IPS-18c (cell line): ENCODE data around the gene CAMK1D.

Experiments
- H3K4me3 ChIP-seq: 2 replicates; pipeline ENCODE4 v1.7.0; 2013; ENCODE audit warnings: low read depth, mild to moderate bottlenecking, low read length, moderate library complexity; ENCODE audit not compliant: insufficient read depth
- H3K9me3 ChIP-seq: one replicate; pipeline ENCODE4 v1.6.1; 2013; ENCODE audit warnings: mild to moderate bottlenecking, low read length, moderate library complexity; ENCODE audit not compliant: control insufficient read depth, insufficient read depth

CAMK1D gene

DNA sequence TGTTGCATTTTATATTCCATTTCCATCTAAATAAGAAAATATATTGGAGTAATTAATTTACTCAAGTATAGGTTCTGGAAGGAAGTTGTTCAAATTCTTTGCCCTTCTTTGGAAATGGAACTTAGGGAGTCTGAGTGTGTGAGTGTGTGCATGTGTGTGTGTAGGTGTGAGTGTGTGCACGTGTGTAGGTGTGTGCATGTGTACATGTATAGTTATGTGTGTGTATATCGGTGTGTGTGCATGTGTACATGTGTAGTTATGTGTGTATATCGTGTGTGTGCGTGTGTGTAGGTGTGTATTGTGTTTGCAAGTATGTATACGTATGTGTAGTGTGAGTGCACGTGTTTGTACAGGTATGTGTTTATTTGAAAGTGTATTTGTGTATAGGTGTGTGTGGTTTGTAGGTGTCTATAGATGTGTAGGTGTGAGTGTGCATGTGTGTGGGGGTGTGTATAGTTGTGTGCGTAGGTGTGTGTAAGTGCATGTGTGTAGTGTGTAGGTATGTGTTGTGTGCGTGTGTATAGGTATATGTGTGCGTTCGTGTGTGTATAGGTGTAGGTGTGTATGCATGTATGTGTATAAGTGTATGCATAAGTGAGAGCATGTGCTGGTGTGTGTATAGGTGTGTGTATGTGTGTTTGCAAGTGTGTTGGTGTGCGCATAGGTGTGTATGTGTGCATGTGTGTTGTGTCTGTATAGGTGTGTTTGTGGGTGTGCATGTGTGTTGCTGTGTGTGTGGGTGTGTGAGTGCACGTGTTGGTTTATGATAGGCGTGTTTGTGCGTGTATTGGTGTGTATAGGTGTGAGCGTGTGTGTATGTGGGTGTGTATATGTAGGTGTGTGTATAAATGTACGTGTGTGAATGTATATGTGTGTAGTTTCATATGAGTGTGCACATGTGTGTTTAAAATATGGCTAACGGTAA lies 266.2 kb downstream of the CAMK1D start:
- Histone ChIP-seq H3K4me3 (no peak overlapping the region), H3K9me3 (no peaks in the 10 kb centered on the region)

- Histone ChIP-seq H3K4me3 (no peak overlapping the region), H3K9me3 (no peaks in the 10 kb centered on the region)
Observed at GRCh38 chr10:12617191-12618175, 268.1 kb downstream of the CAMK1D start.

DNA sequence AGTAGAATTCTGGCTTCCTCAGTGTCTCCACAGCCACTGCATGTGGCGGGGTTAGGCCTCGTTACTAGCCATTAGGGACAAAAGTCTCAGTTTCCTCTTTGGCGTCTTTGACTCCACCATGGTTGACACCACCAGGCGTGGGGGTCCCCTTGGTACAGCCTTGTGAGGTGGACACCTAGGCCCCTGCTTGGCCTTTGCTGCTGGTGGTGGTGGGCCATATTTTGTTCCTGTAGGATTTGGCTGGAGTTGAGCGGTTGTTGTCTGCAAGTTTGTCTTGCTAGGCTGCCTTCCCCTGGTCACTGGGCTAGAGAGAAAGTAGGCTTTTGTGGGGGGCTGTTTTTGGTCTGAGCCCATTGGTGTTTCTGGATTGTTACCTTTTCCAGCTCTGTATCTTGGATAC lies 272.7 kb downstream of the CAMK1D start:
- Histone ChIP-seq H3K9me3 (no peaks in the 10 kb centered on the region), H3K4me3 (no peak overlapping the region)

- Histone ChIP-seq H3K4me3 (no peak overlapping the region), H3K9me3 (no peaks in the 10 kb centered on the region)
Observed at GRCh38 chr10:12622691-12623090, 273.3 kb downstream of the CAMK1D start.

DNA sequence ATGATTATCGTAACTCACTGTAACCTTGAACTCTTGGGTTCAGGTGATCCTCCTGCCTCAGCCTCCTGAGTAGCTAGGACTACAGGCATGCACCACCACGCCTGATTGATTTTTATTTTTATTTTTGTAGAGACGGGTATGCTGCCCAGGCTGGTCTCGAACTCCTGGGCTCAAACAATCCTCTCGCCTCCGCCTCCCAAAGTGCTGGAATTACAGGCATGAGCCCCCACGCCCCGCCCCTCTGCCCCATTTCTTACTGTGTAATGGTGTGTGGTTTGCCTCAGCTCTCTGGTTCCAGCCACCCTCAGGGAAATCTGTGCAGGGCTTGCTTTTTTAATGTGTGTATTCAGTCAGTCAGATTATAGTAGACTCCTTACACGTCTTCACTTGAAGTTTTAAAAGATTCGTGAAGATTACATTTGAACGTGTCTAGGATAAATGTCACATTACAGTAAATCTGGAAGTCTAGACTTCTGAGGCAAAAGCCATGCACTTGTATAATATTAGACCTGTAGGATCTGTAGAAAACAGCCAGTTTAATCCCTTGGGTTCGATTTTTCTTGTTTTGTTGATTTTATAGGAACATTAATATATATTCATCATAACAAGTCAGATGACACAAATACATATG lies 276.2 kb downstream of the CAMK1D start:
- Histone ChIP-seq H3K9me3 (no peaks in the 10 kb centered on the region), H3K4me3 (no peak overlapping the region)

DNA sequence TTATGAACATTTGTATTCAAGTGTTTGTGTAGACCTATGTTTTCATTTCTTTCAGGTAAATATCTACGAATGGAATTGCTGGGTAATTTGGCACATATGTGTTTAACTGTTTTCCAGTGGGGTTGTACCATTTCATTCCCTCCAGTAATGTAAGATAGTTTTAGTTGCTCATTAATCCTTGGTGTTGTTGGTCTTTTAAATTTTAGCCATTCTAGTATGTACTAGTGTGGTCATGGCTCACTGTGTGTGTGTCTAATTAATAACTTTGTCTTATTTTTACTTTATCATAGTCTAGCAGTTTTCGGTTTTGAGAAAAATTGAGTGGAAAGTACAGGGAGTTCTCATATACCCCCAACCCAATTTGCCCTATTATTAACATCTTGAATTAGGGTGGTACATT lies 278.8 kb downstream of the CAMK1D start:
- Histone ChIP-seq H3K4me3 (no peak overlapping the region), H3K9me3 (peaks cover 4% of the 10 kb centered on the region)

DNA sequence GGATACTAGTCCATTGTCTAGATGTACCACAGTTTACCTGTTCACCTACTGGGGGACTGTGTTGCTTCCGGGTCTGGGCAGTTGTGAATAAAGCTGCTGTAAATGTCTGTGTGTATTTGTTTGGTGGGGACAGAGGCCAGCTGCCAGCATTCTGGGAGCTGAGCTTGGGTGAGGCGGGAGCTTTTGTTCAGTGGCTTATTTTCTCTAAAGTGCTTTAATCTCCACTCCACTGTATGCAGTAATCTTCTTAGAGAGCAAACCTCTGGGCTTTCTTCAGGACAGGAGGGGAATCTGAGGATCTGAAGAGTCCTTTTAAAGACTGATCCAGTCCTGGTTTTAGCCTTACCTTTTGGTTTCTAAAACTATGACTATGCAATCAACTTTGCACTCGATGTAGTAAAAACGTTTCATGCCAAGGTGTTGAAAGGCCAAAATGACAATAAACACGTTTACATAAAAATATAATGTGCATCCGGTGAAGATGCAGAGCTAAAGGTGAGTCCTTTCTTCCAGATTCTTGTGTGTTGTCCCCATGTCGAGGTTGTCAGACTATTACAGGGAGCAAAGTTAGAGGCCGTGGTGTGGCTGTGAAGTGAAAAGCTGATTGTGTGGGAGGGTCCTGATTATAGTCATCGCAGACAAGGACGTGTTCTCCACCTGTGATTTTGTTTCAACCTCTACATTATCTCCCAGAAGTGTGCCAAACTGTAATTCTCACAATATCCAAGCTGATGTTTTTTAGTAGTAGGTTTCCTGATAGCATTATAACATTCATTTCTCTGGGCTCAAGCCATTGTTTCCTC lies 279.8 kb downstream of the CAMK1D start:
- no peak overlapping the region for H3K4me3 ChIP-seq
- H3K9me3 ChIP-seq, result peaks cover 4% of the 10 kb centered on the region

- H3K9me3 ChIP-seq, result peaks cover 4% of the 10 kb centered on the region
- no peak overlapping the region for H3K4me3 ChIP-seq
Observed at GRCh38 chr10:12629767-12630165, 280.4 kb downstream of the CAMK1D start.

DNA sequence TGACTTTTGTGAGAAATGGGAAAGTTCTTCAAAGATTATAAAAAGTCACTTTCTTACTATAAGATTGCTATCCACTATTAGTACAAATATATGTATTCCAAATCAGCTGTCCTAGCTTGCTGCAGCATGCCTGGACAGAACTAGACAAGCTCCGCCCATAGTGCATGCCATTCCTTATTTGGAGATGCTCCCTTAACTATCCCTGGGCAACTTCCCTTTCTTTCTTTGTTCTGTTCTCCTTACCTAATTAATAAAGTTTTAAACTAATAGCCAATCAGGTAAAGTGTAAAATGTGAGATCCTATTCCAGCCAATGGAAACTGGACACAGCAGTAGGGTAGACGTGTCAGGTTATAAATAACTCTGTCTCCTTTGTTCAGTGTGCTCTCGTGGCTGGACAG lies 281.9 kb downstream of the CAMK1D start:
- H3K9me3 ChIP-seq, result peaks cover 4% of the 10 kb centered on the region
- H3K4me3 ChIP-seq, result no peak overlapping the region

DNA sequence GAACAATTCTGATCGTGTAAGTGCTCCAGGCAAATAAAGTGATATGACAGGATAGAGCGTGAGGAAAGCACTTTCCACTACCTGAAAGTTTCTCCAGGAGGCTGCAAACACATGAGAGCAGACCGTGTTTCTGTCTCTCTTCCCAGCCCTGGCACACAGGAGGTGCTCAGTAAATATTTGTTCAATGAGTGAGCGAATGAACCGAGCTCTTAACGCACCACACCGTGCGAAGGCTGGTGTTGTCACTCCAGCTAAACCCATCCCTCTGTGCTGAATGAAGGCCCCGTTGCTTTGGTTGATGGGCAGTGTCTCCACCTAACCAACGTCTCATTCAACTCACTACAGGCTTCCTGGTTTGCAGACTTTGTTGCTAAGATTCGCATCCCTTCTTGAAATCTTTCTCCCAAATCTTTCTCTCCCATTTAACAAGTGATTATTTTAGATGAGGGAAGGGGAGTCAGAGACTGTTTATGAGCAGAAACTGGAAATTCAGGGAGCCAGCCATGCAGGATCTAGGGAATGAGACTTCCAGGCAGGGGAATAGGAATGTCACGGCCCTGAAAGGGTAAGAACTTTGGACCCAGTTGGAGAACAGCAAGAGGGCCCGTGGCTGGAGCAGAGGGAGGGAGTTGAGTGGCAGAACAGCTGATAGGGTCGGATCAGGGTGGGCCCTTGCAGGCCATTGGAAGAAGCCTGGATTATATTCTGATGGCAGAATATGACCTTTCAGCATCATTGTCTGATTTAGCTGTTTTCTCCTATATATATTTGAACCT lies 282.6 kb downstream of the CAMK1D start:
- H3K9me3 ChIP-seq, result peaks cover 4% of the 10 kb centered on the region
- no peak overlapping the region for H3K4me3 ChIP-seq

DNA sequence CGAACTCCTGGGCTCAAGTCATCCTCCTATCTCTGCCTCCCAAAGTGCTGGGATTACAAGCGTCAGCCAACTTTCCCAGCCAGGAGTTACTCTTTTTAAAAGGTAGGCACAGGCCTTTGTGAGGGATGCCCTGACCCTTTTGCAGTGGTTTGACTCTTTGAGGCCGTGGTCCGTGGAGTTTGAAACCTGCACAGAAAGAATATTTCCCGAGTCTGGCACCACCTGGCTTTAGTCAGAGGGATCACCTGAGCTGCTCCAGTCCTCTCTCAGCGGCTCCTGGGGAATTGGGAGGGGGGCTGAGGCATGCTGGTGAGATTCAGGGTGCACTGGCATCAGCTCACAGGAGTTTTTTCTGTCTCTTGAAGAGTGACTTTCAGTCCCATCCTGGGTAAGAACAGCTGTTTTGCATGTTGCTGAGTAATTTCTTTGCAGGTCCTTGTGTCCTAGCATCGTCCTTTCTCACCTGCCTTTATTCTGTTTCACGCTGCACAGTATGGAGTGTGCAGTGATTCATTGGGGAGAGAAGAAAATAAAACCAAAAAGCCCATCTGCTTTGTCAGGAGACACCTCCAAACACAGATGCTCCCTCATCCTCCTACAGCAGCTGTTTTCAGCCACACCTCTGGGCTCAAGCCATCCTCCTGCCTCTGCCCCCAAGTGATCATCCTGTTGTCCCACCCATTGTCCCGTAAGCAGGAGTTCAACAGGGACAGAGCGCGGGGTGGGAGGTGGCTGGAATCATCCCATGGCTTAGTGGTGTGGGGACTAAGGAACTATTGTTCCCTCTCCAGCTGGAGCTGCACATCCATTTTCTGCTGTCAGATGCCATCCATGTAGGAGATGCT lies 284.7 kb downstream of the CAMK1D start:
- no peak overlapping the region for H3K4me3 ChIP-seq
- peaks cover 4% of the 10 kb centered on the region for H3K9me3 ChIP-seq

- Histone ChIP-seq H3K9me3 (peaks cover 4% of the 10 kb centered on the region), H3K4me3 (no peak overlapping the region)
Observed at GRCh38 chr10:12634621-12634931, 285.2 kb downstream of the CAMK1D start.

DNA sequence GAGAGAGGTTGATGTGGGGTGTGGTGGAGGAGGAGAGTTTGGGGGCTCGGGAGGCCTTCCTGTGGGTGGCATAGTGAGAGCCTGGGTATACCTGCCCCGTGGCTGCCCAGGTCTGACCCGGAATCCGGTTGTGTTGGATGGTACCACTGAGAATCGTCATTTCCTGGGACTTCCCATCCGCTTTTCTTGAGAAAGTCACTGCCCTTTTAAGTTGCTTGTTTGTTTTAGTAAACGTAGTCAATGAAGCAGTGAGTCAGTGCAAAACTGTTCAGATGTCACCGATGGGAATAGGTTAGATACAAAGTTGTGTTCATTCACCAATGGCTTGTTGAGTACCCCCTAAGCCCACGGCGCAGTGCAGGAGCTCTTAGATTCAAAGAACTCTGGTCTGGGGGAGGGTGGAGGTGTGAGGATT lies 285.8 kb downstream of the CAMK1D start:
- H3K9me3 ChIP-seq, result peaks cover 4% of the 10 kb centered on the region
- no peak overlapping the region for H3K4me3 ChIP-seq

- H3K9me3 ChIP-seq, result peaks cover under 1% of the 10 kb centered on the region
- no peak overlapping the region for H3K4me3 ChIP-seq
Observed at GRCh38 chr10:12636571-12636970, 287.2 kb downstream of the CAMK1D start.

DNA sequence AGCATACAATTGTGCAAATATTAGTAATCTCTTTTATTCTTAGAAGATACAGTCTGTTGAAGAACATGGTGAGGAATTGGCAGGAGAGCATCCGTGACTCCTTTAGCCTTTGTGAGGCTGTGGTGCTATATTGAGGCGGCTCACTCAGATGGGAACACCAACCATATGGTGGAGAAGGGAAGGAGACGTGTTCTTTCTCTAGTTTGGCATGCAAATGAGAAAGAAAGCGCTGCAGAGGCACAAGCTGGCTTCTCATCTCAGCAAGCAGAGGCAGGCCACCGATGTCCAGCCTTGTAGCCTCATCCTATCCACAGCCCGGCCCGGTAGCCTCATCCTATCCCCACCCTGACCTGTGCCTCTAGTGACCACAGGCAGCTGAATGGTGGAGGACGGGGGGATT lies 288.3 kb downstream of the CAMK1D start:
- Histone ChIP-seq H3K9me3 (no peaks in the 10 kb centered on the region), H3K4me3 (no peak overlapping the region)
